ENCODE data around the gene AMH. TPM values are rescaled to one million over a fixed set of nuclear protein-coding genes. Genes with fewer than 3 reads are reported as not detected.

AMH gene
- total and polyA plus RNA-seq, 2 experiments from 2014 or later, result 1.9 to 6.8 TPM

DNA sequence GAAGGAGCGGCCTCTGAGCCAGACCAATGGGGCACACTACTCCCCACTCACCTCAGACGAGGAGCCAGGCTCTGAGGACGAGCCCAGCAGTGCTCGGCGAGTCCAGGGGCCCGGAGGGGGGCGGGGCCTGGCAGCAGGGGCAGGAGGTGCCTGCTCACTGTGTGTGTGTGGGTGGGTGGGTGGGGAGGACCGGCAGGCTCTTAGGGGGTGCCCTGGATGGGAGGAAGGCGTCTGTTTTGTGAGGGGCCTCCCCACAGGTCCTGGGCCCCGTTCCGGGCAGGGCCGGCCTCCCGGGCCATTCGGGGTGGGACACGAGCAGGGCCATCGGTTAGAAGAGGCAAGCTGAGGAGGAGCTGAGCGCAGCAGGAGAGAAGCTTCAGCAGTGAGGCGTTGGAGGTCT lies 25.7 kb upstream of the AMH start (continued):
- TF ChIP-seq, protein P1, sequence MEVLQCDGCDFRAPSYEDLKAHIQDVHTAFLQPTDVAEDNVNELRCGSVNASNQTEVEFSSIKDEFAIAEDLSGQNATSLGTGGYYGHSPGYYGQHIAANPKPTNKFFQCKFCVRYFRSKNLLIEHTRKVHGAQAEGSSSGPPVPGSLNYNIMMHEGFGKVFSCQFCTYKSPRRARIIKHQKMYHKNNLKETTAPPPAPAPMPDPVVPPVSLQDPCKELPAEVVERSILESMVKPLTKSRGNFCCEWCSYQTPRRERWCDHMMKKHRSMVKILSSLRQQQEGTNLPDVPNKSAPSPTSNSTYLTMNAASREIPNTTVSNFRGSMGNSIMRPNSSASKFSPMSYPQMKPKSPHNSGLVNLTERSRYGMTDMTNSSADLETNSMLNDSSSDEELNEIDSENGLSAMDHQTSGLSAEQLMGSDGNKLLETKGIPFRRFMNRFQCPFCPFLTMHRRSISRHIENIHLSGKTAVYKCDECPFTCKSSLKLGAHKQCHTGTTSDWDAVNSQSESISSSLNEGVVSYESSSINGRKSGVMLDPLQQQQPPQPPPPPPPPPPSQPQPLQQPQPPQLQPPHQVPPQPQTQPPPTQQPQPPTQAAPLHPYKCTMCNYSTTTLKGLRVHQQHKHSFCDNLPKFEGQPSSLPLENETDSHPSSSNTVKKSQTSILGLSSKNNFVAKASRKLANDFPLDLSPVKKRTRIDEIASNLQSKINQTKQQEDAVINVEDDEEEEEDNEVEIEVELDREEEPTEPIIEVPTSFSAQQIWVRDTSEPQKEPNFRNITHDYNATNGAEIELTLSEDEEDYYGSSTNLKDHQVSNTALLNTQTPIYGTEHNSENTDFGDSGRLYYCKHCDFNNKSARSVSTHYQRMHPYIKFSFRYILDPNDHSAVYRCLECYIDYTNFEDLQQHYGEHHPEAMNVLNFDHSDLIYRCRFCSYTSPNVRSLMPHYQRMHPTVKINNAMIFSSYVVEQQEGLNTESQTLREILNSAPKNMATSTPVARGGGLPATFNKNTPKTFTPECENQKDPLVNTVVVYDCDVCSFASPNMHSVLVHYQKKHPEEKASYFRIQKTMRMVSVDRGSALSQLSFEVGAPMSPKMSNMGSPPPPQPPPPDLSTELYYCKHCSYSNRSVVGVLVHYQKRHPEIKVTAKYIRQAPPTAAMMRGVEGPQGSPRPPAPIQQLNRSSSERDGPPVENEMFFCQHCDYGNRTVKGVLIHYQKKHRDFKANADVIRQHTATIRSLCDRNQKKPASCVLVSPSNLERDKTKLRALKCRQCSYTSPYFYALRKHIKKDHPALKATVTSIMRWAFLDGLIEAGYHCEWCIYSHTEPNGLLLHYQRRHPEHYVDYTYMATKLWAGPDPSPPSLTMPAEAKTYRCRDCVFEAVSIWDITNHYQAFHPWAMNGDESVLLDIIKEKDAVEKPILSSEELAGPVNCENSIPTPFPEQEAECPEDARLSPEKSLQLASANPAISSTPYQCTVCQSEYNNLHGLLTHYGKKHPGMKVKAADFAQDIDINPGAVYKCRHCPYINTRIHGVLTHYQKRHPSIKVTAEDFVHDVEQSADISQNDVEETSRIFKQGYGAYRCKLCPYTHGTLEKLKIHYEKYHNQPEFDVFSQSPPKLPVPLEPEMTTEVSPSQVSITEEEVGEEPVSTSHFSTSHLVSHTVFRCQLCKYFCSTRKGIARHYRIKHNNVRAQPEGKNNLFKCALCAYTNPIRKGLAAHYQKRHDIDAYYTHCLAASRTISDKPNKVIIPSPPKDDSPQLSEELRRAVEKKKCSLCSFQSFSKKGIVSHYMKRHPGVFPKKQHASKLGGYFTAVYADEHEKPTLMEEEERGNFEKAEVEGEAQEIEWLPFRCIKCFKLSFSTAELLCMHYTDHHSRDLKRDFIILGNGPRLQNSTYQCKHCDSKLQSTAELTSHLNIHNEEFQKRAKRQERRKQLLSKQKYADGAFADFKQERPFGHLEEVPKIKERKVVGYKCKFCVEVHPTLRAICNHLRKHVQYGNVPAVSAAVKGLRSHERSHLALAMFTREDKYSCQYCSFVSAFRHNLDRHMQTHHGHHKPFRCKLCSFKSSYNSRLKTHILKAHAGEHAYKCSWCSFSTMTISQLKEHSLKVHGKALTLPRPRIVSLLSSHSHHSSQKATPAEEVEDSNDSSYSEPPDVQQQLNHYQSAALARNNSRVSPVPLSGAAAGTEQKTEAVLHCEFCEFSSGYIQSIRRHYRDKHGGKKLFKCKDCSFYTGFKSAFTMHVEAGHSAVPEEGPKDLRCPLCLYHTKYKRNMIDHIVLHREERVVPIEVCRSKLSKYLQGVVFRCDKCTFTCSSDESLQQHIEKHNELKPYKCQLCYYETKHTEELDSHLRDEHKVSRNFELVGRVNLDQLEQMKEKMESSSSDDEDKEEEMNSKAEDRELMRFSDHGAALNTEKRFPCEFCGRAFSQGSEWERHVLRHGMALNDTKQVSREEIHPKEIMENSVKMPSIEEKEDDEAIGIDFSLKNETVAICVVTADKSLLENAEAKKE (CRISPR knock-in tag; IDR thresholded peaks at IDR 0.05), result no peak
- TF ChIP-seq ZNF114 (CRISPR knock-in tag; IDR thresholded peaks at IDR 0.05), result no peak
- TF ChIP-seq ZNF331 (CRISPR knock-in tag; IDR thresholded peaks at IDR 0.05; ENCODE audit: low read depth), result no peak
- no peak for TF ChIP-seq STAT1 (IDR thresholded peaks at IDR 0.05; ENCODE audit: unreplicated experiment)

DNA sequence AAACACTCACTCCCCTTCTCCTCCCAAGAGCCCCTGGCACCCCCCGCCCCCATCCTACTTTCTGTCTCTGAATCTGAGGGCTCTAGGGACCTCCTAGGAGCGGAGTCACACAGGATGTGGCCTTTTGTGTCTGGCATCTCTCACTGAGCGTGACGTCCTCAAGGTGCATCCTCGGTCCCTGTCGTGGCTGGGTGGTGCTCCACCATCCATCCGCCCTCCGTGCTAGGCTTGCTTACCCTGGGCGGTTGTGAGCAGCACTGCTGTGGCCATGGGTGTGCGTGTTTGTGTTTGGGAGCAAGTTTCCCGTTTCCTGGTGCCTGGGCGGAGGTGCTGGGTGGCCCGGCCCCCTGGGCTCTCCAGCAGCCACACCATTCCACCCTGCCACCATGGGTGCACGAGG lies 25.2 kb upstream of the AMH start:
- H3K36me3 ChIP-seq (ENCODE audit: insufficient read depth), result no peaks in the 10 kb centered on the region; the same call in 1 of the 2 replicates
- no peak overlapping the region for H3K27ac Mint-ChIP-seq
- no peak for TF ChIP-seq NANOG (IDR thresholded peaks at IDR 0.05; ENCODE audit: borderline replicate concordance)
- TF ChIP-seq, protein P1 (CRISPR knock-in tag; IDR thresholded peaks at IDR 0.05), result no peak
- TF ChIP-seq, protein P2, sequence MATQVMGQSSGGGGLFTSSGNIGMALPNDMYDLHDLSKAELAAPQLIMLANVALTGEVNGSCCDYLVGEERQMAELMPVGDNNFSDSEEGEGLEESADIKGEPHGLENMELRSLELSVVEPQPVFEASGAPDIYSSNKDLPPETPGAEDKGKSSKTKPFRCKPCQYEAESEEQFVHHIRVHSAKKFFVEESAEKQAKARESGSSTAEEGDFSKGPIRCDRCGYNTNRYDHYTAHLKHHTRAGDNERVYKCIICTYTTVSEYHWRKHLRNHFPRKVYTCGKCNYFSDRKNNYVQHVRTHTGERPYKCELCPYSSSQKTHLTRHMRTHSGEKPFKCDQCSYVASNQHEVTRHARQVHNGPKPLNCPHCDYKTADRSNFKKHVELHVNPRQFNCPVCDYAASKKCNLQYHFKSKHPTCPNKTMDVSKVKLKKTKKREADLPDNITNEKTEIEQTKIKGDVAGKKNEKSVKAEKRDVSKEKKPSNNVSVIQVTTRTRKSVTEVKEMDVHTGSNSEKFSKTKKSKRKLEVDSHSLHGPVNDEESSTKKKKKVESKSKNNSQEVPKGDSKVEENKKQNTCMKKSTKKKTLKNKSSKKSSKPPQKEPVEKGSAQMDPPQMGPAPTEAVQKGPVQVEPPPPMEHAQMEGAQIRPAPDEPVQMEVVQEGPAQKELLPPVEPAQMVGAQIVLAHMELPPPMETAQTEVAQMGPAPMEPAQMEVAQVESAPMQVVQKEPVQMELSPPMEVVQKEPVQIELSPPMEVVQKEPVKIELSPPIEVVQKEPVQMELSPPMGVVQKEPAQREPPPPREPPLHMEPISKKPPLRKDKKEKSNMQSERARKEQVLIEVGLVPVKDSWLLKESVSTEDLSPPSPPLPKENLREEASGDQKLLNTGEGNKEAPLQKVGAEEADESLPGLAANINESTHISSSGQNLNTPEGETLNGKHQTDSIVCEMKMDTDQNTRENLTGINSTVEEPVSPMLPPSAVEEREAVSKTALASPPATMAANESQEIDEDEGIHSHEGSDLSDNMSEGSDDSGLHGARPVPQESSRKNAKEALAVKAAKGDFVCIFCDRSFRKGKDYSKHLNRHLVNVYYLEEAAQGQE (IDR thresholded peaks at IDR 0.05; ENCODE audit: unreplicated experiment), result no peak

More for the DNA sequence above, 25.2 kb upstream of the AMH start:
- no peak overlapping the region for H3K27ac ChIP-seq (ENCODE audit: low read depth)
- no peak for ATAC-seq
- no peaks in the 10 kb centered on the region for H3K9me2 ChIP-seq (ENCODE audit: insufficient read depth)
- Mint-ChIP-seq H3K36me3 (ENCODE audit: low read depth) (peaks cover 29% of the 10 kb centered on the region), H3K4me1 (no peaks in the 10 kb centered on the region), H3K27me3 (ENCODE audit: insufficient read depth, low read depth, poor library complexity) (peaks cover 10% of the 10 kb centered on the region), H3K9me3 (no peaks in the 10 kb centered on the region), H3K4me3 (no peak overlapping the region)
- H3K27me3 ChIP-seq (ENCODE audit: insufficient read depth), result no peaks in the 10 kb centered on the region
- DNase-seq (ENCODE audit: low spot score), result no peak
- H4K20me1 ChIP-seq (replicated peaks; ENCODE audit: insufficient read depth), result 0 out of 2 replicates have a peak, but pooled peaks cover 3% of the 10 kb centered on the region
- H3K4me1 ChIP-seq (ENCODE audit: insufficient read depth), result no peaks in the 10 kb centered on the region
- no peak overlapping the region for H3K4me2 ChIP-seq
- H3K4me3 ChIP-seq, result no peak overlapping the region
- no peaks in the 10 kb centered on the region for H3K79me2 ChIP-seq (replicated peaks; ENCODE audit: insufficient read depth)
- no peak overlapping the region for H2AFZ ChIP-seq
- H3F3A ChIP-seq (replicated peaks; ENCODE audit: low read depth), result 0 out of 2 replicates have a peak, but pooled peaks cover 4% of the 10 kb centered on the region

All from GM23338 (cell line).